ENCODE measurements around the gene ZNF544. TPM values are rescaled to one million over a fixed set of nuclear protein-coding genes. Genes with fewer than 3 reads are reported as not detected.

ZNF544 gene
- total and polyA plus RNA-seq, 9 donors: 16.8 to 39.8 (median 33.0) TPM

DNA sequence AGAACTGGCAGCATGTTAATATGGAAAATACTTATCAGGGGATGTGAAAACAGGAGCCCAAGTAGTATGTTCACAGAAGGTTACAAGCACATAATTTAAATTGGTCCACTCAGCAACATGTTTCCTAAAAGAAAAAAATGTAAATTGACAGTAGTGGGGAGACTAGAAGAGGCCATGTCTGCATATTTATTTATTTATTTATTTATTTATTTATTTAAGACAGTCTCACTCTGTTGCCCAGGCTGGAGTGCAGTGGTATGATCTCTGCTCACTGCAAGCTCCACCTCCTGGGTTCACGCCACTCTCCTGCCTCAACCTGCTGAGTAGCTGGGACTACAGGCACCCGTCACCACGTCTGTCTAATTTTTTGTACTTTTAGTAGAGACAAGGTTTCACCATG, 36.4 kb downstream of the ZNF544 start:
- Histone ChIP-seq H3K36me3 (peaks cover 2% of the 10 kb centered on the region), H3K27ac (no peak overlapping the region), H3K4me1 (ENCODE audit: insufficient read depth) (no peaks in the 10 kb centered on the region), H3K9me3 (peaks cover 39 to 92% of the 10 kb centered on the region in 2 donors), H3K27me3 (no peaks in the 10 kb centered on the region), H3K4me3 (no peak overlapping the region)
- 94 to 100% (median 97%) methylated on average over 3 of the region's 3 CpGs for WGBS, 3 donors
- intact Hi-C loops (cut with DNase I): no loop called here
- no peak for DNase-seq
- TF ChIP-seq, protein P1, sequence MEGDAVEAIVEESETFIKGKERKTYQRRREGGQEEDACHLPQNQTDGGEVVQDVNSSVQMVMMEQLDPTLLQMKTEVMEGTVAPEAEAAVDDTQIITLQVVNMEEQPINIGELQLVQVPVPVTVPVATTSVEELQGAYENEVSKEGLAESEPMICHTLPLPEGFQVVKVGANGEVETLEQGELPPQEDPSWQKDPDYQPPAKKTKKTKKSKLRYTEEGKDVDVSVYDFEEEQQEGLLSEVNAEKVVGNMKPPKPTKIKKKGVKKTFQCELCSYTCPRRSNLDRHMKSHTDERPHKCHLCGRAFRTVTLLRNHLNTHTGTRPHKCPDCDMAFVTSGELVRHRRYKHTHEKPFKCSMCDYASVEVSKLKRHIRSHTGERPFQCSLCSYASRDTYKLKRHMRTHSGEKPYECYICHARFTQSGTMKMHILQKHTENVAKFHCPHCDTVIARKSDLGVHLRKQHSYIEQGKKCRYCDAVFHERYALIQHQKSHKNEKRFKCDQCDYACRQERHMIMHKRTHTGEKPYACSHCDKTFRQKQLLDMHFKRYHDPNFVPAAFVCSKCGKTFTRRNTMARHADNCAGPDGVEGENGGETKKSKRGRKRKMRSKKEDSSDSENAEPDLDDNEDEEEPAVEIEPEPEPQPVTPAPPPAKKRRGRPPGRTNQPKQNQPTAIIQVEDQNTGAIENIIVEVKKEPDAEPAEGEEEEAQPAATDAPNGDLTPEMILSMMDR (IDR thresholded peaks at IDR 0.05): no peak
- TF ChIP-seq EP300 (IDR thresholded peaks at IDR 0.05): no peak
- TF ChIP-seq POLR2A (IDR thresholded peaks at IDR 0.05): no peak

- Histone ChIP-seq H3K27me3 (no peaks in the 10 kb centered on the region), H3K4me3 (no peak overlapping the region), H3K9me3 (peaks cover 15 to 86% of the 10 kb centered on the region in 2 donors), H3K4me1 (ENCODE audit: insufficient read depth) (no peaks in the 10 kb centered on the region), H3K36me3 (peaks cover 1% of the 10 kb centered on the region), H3K27ac (no peak overlapping the region)
- no peak for DNase-seq
- WGBS, 3 donors: 94 to 97% (median 97%) methylated on average over 3 of the region's 3 CpGs
- intact Hi-C loops (cut with DNase I): no loop called here
- TF ChIP-seq POLR2A (IDR thresholded peaks at IDR 0.05): no peak
- TF ChIP-seq, protein P1 (IDR thresholded peaks at IDR 0.05): no peak
- no peak for TF ChIP-seq EP300 (IDR thresholded peaks at IDR 0.05)
Measured at GRCh38 chr19:58268344-58268743, 39.6 kb downstream of the ZNF544 start.

- no peak overlapping the region for H3K27ac ChIP-seq
- H3K27me3 ChIP-seq: no peaks in the 10 kb centered on the region
- no peak overlapping the region for H3K4me3 ChIP-seq
- peaks cover 7 to 37% of the 10 kb centered on the region in 2 donors for H3K9me3 ChIP-seq
- H3K4me1 ChIP-seq (ENCODE audit: insufficient read depth): no peaks in the 10 kb centered on the region
- intact Hi-C loops (cut with DNase I): loop anchor here in 1 of 4 donors (10.0 kb wide), 1 partner anchor 90 kb away; the partner anchor contains the start of gene ZNF274
- no peaks in the 10 kb centered on the region for H3K36me3 ChIP-seq
- 90 to 98% (median 94%) methylated on average over 2 of the region's 2 CpGs for whole genome bisulfite sequencing, 3 donors
- DNase-seq: no peak
- TF ChIP-seq EP300 (IDR thresholded peaks at IDR 0.05): no peak
- TF ChIP-seq, protein P1 (IDR thresholded peaks at IDR 0.05): no peak
- TF ChIP-seq POLR2A (IDR thresholded peaks at IDR 0.05): no peak
Measured at GRCh38 chr19:58274771-58275201, 46.1 kb downstream of the ZNF544 start.

DNA sequence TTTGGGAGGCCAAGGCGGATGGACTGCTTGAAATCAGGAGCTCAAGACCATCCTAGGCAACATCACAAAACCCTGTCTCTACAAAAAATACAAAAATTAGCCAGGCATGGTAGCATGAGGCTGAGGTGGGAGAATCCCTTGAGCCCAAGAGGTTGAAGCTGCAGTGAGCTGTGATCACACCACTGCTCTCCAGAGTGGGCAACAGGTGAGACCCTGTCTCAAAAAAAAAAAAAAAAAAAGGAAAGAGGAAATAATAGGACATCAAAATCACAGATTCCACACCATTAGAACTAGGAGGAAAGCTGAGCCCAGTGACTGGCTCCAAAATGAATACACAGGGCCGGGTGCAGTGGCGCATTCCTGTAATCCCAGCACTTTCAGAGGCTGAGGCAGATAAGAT, 46.9 kb downstream of the ZNF544 start:
- DNase-seq: no peak
- no peak overlapping the region for H3K27ac ChIP-seq
- no peaks in the 10 kb centered on the region for H3K36me3 ChIP-seq
- no peaks in the 10 kb centered on the region for H3K4me1 ChIP-seq (ENCODE audit: insufficient read depth)
- peaks cover 7 to 30% of the 10 kb centered on the region in 2 donors for H3K9me3 ChIP-seq
- no peak overlapping the region for H3K4me3 ChIP-seq
- intact Hi-C loops (cut with DNase I): loop anchor here in 1 of 4 donors (10.0 kb wide), 1 partner anchor 91 kb away; the partner anchor contains the start of gene ZNF274
- H3K27me3 ChIP-seq: no peaks in the 10 kb centered on the region
- TF ChIP-seq, protein P1 (IDR thresholded peaks at IDR 0.05): no peak
- TF ChIP-seq EP300 (IDR thresholded peaks at IDR 0.05) (no peak), POLR2A (IDR thresholded peaks at IDR 0.05) (no peak)
- WGBS, 3 donors: 94 to 98% (median 98%) methylated on average over 3 of the region's 3 CpGs
